GM21737 (cell line): ENCODE results near the gene KCTD1.
A peak's percentile ranks its signal among the peaks of the same experiment; 100 is the strongest.

Experiments
- ATAC-seq: cut with Tn5 transposase; IDR thresholded peaks from one replicate; pipeline ENCODE4 v1.9.1; 2021; ENCODE audit warnings: mild to moderate bottlenecking, moderate library complexity; ENCODE audit not compliant: unreplicated experiment

Gene KCTD1

DNA sequence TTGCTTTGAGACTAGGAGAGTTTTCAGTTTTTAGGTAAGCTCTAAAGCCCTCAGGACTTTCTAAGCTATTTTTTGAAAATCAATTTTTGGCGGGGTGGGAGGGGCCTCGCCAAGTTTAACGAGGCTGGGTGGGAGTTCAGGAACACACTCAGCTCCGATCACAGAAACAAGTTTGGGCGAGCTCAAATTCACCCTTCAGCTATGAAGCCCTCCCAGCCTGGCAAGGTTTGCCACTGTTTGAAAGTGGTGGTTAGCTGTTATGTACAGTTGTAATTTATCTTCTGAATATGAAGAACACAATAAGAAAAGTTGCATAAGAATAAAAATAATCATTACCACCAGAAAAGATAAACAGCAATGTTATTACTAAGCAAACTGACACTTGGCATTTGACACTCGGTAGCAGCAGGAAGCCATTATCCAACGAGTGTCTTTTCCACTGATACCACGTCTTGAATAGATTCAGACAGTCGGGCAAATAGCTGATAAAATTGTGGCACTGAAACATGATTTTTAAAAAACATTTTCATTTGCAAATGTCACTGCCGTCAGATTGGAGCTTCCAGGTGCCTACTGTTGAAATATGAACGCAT, 59.8 kb downstream of the KCTD1 start:
- no peak for ATAC-seq

DNA sequence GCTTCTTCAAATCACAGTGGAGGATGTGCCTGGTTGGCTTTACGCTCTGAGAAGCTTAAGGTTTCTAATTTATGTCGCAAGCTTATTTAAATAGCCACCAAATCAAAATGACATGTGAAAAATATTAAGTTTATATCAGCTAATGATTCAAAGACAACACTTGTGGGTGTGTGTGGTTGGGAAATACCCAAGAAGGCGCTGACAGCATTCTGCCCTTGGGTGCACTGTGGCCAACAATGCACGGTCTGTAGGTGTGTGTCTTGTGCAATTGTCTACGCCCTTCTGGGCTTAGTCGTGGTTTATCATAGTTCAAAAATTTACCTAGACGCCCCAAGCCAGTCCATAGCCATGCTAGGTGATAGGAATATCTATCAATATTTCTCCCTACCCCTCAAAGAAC, 60.9 kb downstream of the KCTD1 start:
- ATAC-seq, result peak; percentile 84

DNA sequence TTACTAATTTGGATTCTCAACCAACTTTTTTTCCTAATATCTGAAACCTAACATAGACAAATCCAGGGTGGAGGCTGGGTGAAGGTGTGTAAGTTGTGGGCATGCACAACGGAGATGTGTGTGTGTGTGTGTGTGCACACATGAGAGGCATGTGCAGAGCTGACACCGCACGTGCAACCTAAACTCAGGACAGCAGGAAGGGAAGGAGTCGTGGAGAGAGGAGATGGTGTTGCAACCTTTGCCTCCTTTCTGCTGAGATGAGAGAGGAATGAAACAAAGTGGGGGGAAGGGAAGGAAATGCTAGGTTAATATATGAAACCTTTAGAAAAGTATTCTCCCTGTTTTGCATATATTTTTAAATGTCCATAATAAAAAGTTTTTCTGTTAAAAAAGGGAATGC, 64.7 kb downstream of the KCTD1 start:
- ATAC-seq, result no peak

DNA sequence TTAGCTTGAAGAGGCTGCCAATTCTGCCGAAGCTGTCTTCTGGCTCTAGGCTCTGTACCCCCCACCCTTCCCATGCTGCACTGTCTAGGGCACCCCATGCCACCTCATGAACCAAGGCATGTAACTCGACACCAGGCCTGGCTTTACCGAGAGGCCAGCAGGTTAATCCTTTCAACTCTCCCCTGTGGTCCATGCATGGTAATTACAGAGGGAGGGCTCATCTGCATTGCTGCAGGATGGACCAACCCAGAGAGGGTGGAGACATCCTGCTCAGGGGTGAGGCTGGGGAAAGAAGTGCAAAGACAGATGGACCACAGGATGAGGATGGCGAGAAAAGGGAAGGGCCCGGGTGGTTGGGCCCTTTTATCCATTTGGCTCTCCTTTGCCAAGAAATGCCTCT, 65.8 kb downstream of the KCTD1 start:
- no peak for ATAC-seq

DNA sequence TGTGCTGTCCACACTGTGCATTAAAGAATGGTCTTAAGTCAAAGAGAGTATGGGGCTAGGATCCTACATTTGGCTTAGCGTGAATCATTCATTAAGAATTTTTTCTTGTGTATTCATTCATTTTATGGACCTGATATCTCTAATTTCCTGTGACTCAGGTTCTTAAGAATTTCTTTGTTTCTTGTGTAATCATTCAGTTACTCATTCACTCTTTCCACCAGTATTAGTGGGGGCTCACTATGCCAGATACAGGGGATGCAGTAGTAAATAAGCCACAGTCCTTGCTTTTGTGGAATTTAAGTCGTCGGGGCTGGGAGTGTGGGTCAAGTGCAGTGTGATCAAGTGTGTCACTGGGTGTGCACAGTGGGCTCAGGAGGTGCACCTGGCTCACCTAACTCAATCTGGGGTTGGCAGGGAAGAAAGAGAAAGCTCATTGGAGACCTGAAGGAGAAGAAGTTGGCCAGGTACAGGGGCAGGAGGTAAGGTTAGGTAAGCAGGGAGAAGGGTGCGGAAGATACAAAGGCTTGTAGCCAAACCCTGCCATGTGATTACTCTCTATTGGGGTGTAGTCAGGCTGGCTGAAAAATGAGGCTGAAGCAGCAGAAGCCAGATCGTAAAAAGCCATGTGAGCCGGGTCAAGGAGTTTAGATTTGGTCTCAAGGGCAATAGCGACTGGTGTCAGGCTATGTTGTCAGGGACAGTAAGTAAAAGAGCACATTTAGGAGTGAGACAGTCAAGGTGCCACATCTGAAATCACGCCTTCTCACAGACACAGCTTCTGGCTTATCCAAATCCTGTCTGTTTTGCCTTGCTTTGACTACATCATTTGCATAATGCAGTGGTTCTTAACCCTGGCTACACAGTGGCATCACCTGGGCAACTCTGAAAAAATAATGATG, 67.2 kb downstream of the KCTD1 start:
- no peak for ATAC-seq

DNA sequence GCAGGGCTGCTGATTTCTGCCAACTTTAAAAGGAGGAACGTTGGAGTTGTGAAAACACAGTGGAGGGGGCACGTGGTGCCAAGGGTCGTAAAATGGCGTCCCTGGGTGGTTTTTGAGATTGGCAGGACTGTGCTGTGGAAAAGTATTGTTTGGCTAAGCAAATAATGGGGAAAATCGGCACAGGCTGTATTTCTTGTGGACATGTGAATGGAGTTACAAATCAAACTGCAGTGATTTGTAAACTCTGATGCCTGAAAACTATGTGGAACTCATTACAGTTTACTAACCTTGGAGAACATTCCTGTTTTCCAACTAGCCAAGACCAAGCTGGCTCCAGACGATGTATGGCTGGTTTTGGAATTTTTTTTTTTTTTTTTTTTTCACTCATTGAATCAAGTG, 68.7 kb downstream of the KCTD1 start:
- ATAC-seq, result no peak

DNA sequence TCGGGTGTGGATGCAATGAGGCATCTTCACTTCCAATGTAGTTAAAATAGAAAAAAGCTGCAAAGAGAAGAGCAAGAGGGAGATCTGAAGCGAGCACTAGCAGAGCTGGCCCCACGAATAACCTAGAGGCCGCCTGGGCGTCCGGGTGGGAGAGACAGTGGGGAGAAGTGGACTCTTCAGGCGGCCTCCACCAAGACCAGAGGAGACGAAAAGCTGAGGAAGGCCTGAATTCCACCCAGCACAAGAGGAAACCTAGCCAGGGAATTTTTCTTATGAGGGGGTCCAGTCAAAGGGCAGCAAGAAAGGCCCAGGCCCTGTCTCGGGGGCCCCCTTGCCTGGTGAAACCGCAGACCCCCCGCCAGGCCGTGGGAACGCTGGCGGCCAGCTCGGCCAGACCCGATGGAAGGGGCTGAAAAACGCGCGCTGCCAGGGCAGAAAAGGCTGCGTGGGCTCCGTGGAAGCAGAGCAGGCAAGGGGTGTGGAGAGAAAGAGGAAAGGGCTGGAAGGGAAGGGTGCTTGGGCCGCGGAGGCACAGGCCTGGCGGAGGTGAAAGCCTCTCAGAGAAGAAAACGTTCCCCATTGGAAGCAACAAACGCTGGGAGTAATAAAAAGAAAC, 69.2 kb downstream of the KCTD1 start:
- ATAC-seq, result no peak

DNA sequence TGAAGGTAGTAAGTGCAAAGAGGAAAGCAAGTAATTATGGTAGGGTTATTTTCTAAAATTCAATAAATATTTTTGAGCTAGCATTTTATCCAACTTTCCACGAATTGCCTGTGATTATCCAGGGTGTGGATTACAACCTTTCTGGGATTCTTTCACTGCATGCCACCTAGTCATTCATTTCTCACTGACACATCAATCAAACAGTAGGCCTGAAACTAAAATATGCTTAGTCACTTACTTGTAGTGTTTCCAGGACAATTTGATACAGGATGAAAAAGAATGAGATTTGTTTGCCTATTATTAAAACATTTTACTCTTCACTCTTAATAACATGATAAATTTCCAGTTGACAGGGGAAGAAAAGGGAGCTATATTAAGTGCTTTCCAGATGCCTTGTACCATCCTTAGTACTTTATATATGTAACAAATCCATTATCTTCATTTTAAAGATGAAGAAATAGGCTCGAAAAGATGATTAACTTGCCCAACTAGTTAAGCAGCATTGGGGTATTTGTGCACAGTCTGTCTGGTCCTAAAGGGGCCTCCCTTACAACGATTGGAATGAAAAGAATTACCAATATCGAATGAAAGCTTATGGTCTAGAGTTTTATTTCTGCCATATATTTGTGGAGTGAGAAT, 70.4 kb downstream of the KCTD1 start:
- no peak for ATAC-seq

DNA sequence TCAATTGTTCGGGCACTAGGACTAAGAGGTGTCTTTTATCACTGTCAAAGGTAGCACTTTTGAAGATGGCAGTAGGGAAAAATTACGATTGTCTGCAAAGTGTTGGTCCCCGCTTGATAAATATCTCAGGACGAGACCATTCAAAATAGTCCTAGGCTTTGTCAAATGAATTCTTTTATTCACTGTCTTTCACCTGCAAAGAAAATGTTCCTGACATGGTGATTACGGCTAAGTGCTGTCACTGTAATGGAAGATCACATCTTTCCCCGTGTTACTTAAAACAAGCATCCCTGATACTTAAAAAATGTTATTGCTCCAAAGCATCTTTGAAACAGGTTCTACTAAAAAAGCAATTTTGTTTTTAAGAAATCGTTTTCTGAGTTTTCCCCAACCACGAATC, 71.7 kb downstream of the KCTD1 start:
- ATAC-seq, result no peak

DNA sequence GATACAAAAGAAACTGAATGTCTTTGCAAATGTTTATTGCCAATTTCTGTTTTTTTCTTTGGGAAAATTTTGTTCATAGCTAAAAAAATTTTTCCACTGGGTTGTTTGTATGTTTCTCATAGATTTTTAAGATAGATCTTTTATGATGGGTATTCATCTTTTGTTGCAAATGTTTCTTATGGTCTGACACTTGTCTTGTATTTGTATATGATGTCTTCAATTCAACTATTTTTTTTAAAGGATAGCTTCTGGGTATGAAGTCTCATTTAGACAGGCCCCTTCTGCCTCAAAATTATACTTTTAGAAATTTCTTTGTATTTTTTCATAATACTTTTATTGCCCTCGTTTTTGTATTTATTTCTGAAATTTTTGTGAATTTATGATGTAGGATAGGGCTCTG, 73.8 kb downstream of the KCTD1 start:
- ATAC-seq, result no peak

DNA sequence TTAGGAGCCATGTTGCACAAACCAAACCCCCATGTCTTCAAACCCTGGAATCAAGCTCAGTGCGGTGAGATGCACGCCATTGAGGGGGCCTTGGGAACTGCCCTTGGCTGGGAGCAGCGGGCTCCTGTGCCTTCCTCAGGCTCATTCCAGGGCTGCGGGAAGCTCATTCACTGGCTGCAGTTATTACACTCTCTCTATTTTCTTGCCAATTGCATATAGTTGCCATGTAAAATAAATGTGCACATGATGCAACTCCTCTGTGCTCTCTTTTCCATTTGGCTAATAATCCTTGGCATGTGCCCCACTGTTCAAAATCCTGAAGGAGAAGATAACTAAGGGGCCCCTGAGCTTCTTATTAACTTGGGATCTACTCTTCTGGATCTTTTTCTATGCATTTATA, 74.7 kb downstream of the KCTD1 start:
- no peak for ATAC-seq

DNA sequence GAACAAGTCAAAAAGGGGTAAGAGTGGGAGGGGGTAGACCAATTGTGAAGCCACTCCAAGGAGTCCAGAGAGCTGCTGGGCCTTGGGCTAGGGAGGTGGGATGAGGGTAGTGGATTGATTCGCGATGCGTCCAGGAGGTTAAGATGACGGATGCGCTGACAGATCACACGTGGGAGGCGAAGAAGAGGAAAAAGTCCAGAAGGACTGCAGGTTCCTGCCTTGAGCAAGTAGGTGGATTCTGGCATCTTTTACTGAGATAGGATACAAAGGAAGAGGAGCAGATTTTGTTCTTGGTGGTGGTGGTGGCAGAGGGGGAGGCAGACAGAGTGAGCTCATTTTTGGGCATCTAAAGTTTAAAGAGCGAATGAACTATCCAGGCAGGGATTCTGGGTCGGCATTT, 76.5 kb downstream of the KCTD1 start:
- ATAC-seq, result no peak

DNA sequence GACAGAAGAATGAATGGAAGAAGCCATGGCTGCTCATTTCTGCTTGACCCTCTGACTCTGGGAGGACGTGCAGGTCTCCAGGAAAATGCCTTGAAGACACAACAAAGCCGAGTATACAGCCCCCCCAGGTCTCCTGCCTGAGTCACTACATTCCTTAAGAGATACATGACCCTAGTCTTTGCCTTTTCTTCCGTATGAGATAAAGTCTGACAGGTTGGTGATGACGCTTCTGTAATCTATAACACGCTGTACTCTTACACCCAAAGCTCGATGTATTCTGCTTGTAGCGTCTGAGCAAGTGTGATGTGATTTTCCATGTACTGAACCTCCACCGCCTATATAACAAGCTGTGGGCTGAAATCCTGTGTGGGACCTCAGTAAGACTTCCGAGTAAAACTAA, 77.3 kb downstream of the KCTD1 start:
- no peak for ATAC-seq

DNA sequence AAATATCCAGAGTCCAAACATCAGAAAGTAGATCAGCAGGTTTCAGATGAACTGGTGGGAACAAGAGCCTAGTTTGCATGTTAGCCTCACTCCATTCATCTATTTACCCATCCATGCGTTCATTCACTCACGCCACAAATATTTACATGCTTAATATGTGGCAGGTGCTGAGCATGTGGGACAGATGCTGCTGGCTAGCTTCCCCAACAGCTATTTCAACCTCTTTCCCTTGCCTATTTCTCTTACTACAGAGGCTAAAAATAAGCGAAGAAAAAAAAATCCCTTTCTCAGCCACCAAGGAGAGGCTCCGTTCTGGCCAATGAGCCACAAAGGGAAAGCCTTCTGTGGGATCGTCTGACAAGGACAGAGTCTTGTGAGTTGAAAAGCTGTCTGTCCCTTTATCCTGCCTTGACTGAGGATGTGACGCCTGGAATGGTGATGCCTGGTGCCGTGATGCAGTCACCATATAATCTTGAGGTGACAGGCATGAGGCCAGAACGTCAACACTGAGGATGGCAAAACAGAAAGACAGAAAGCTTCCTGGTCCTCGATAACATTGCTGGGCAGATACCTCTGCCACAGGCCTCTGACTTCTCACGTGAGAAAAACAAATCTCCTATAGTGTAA, 78.2 kb downstream of the KCTD1 start:
- ATAC-seq, result peak; percentile 89

DNA sequence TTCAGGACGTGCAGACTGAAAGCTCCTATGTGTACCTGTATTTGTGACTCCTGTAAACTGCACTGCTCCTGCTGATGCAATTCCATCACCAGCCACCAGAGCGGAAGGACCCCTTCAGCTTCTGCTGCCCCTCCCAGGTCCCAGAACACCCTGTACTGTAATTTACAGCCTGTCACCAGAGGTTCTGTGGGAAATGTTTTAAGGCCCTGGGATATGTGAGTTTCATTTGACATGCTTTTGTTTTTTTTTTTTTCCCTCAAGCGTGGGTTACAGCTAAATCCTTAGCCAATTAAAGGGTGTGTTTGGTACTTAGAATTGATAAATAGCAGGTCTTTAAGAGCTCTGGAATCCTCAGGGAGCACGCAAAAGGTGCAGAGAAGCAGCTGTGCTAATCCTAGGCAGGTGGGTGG, 79.4 kb downstream of the KCTD1 start:
- peak; percentile 43 for ATAC-seq

DNA sequence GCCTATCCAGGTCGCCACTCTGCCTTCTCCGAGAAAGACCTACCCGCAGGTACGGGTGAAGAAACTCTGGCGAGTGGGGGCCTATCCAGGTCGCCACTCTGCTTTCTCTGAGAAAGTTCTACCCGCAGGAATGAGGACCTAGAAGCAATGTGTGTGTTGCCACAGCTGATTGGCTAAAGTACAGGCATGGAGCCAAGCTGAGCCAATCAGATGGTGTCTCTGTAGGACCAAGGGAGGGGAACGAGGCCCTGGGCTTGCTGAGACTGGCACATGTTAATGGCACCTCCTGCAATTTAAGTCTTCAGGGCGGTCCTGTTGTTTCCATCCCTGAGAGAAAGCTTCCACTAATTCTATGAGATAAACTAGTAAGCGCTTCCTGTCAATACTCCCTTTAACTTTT, 82.3 kb downstream of the KCTD1 start:
- ATAC-seq, result no peak

DNA sequence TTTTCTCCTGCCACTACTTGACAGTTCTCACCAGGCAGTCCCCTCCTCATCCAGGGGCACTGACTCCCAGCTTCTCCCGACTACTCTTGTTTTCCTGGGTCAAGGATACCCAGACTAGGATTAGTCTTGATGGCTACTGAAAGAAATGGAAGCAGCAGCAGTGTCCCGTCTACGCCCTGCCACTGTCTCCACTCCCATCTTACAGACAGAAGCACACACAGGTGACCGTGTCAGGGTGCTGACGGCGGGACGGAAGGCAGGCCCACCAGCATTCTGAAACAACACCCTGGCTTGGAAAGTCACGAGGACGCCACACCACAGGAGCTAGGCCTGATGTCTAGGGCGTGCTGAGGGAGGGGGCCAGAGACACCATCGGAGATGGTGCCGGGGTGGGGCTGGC, 82.9 kb downstream of the KCTD1 start:
- no peak for ATAC-seq

DNA sequence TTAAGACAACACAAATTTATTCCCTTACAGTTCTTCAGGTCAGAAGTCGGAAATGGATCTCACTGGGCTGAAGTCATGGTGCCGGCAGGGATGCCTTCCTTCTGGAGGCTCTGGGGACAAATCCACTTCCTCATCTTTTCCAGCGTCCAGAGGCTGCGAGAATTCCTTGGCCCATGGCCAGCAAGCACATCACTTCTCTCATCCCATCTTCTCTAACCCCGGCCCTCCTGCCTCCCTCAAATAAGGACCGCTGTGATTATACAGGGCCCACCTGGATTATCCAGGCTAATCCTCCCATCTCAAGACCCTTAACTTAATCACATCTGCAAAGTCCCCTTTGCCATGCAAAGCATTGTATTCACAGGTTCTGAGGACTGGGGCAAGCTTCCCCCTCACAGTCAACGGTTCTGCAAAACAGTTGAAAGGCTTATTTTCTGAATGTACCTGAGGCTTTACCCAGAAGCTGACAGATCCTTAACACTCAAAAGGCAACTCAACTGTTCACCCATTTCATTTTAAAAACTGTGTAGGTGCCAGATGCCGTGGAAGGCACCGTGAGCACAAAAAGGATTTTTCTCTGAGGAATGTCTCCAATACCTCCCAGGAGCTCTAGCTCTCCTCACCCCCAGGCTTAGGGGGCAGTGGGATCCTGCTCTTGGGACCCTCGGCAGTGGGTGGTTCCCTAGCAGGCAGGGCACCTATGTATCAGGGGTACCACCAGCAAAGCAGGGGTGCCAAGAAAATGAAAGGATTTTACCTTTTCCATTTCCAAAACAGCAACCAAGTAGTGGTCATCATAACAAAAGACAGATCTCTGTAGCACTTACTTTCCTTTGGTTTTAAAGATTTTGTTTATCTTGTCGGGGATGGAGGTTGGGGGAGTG, 84.0 kb downstream of the KCTD1 start:
- ATAC-seq, result no peak

DNA sequence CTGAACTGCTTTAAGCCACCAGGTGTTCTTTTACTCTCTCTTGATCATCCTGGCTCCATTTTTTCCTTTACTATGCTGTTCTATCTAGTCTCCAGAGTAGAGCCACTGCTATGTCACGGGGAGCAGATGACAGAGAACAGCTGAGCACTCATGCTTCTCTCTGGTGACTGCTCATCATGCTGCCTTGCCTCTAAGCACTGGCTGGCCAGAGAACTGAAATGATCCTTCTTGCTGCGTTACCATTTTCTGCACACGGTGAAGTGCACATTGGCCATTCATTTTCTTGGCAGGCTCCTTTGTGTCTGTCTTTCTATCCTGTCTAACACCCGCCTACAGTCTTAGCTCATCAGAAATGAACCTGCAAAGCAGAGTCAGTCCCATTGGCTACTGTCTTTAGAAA, 86.0 kb downstream of the KCTD1 start:
- no peak for ATAC-seq

DNA sequence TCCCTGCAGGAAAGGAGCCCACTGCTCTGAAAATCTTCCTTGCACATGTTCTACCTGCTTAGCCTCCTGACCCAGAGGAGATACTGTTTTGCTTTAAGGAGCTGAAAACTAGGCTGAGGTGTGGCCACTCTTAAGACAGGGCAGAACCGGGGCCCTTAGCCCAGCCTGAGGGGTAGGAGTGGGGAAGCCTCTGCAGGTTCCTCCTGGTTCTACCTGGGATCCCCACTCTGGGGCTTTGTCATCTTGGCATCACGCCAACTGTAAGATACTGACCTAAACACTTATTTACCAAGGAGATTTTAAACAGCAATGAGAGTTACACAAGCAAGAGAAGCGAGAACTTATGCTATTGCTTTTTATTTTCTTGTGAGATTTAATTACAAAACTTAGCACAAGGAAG, 86.9 kb downstream of the KCTD1 start:
- no peak for ATAC-seq
